Endothelial cell of umbilical vein (primary cell): Measurements from ENCODE around the gene NPB.

Experiments used
- EZH2 ChIP-seq: IDR thresholded peaks from 2 replicates; pipeline ENCODE4 v1.6.1; 2012; ENCODE audit warnings: borderline replicate concordance, low read depth, mild to moderate bottlenecking, moderate library complexity, low read length, inconsistent platforms; ENCODE audit not compliant: severe bottlenecking
- FOS ChIP-seq: IDR thresholded peaks from 2 replicates; pipeline ENCODE4 v1.6.1; 2011; ENCODE audit warnings: mild to moderate bottlenecking, low read length, moderate library complexity, borderline replicate concordance; ENCODE audit not compliant: insufficient read depth
- GATA2 ChIP-seq: IDR thresholded peaks from 2 replicates; pipeline ENCODE4 v1.7.0; 2011; ENCODE audit warnings: low read depth, mild to moderate bottlenecking, moderate library complexity, mixed read lengths, low read length; ENCODE audit not compliant: insufficient read length, insufficient read depth
- JUN ChIP-seq: IDR thresholded peaks from 2 replicates; pipeline ENCODE4 v1.6.1; 2011; ENCODE audit warnings: borderline replicate concordance, low read depth; ENCODE audit not compliant: insufficient read length, insufficient read depth
- MYC ChIP-seq: IDR thresholded peaks from one replicate; pipeline ENCODE4 v1.6.1; 2011; ENCODE audit warnings: mild to moderate bottlenecking, low read depth, low read length
- POLR2A ChIP-seq: IDR thresholded peaks from 2 replicates; pipeline ENCODE4 v1.6.1; 2012; ENCODE audit warnings: low read depth, mild to moderate bottlenecking, control low read depth, low read length
- POLR2AphosphoS5 ChIP-seq: IDR thresholded peaks from 2 replicates; pipeline ENCODE4 v1.6.1; 2012; ENCODE audit warnings: low read depth, mild to moderate bottlenecking, control low read depth, low read length, moderate library complexity; ENCODE audit not compliant: insufficient read depth
- TF ChIP-seq, protein P1 (sequence below), 2 donors: IDR thresholded peaks; 1 replicate in 1 of 2; 2 replicates in 1 of 2; pipeline ENCODE4 v1.5.1; 2011; ENCODE audit warnings: low read length in 2 of 2, mild to moderate bottlenecking in 2 of 2, moderate library complexity in 2 of 2, control low read depth in 1 of 2, inconsistent platforms in 1 of 2, low read depth in 1 of 2; ENCODE audit not compliant: insufficient read depth in 1 of 2; ENCODE audit errors: extremely low read depth in 1 of 2
- TF ChIP-seq, protein P2 (sequence below): IDR thresholded peaks from 2 replicates; pipeline ENCODE4 v1.6.1; 2011; ENCODE audit not compliant: insufficient read depth, insufficient read length

DNA sequence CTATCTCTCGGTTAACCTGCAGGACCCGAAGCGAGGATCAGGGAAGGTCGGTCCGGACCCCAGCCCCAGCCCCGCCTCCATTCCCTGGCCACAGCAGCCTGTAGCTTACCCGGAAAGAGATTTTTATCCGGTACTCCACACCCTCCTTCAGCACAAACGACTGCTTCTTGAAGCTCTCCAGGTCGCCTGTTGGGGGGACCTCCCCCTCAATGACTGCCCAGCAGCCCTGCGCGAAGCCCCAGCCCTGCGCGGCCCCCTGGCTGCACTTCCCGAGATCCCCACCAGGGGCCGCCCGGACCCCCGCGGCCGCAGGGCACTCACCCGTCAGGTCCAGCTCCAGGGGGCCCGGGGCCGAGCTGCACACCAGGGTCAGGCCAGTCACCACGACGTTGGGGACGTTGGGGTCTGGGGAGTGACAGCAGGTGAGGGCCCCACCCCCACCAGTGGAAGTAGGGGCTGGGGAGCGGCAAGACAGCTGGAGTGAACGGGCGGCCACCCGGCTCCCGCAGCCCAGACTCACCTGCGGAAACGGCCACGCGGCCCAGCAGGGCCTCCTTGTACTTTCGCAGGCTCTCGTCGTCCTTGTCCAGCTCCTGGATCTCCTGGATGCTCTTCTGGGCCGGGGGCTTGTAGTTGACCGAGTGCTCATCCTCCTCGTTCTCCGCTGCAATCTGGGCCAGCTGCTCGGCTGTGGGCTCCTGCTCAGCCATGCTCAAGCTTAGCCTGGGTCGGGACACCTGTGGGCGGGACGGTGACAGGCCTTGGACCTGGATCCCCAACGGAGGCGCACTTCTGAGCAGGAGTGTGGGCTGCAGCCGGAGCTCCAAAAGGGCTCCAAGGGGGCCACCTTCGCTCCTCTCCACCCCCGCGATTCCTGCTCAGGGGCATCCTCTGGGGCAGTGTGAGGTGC is 32.6 kb upstream of the NPB start:
- TF ChIP-seq, protein P1, sequence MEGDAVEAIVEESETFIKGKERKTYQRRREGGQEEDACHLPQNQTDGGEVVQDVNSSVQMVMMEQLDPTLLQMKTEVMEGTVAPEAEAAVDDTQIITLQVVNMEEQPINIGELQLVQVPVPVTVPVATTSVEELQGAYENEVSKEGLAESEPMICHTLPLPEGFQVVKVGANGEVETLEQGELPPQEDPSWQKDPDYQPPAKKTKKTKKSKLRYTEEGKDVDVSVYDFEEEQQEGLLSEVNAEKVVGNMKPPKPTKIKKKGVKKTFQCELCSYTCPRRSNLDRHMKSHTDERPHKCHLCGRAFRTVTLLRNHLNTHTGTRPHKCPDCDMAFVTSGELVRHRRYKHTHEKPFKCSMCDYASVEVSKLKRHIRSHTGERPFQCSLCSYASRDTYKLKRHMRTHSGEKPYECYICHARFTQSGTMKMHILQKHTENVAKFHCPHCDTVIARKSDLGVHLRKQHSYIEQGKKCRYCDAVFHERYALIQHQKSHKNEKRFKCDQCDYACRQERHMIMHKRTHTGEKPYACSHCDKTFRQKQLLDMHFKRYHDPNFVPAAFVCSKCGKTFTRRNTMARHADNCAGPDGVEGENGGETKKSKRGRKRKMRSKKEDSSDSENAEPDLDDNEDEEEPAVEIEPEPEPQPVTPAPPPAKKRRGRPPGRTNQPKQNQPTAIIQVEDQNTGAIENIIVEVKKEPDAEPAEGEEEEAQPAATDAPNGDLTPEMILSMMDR (IDR thresholded peaks at IDR 0.05; ENCODE audit: extremely low read depth in 1 of 2, insufficient read depth in 1 of 2, low read depth in 1 of 2, low read length in 2 of 2) = peak; percentile 89 to 90
- TF ChIP-seq POLR2A (peak; percentile 26), FOS (no peak), GATA2 (no peak), POLR2AphosphoS5 (no peak), MYC (no peak), EZH2 (no peak), JUN (no peak)
- TF ChIP-seq, protein P2, sequence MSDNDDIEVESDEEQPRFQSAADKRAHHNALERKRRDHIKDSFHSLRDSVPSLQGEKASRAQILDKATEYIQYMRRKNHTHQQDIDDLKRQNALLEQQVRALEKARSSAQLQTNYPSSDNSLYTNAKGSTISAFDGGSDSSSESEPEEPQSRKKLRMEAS = no peak
